OCI-LY3 (cell line): Measurements from ENCODE around the gene ZNF384.

Experiments used
- CTCF ChIP-seq: fragments of 200-600, 300-600 bp; sonication (generic); IDR thresholded peaks from 2 replicates; pipeline ENCODE4 v1.5.1; 2014; ENCODE audit warnings: antibody characterized with exemption, low read length, low read depth
- EZH2phosphoT487 ChIP-seq: fragments of 200-600 bp; shearing (Covaris generic); IDR thresholded peaks from 2 replicates; pipeline ENCODE4 v1.6.1; 2018; ENCODE audit warnings: antibody characterized with exemption, mixed run types, low read depth

- no peak for TF ChIP-seq CTCF
- no peak for TF ChIP-seq EZH2phosphoT487
Observed at GRCh38 chr12:6641131-6641530, 48.0 kb downstream of the ZNF384 start.
